Lower leg skin (tissue), 4 donors: ENCODE measurements around the gene RHOC. TPM values are rescaled to one million over a fixed set of nuclear protein-coding genes. Genes with fewer than 3 reads are reported as not detected.

ENCODE experiments used
- DNase-seq, 2 donors: peaks; one replicate each; pipeline ENCODE4 v3.0.0-alpha.2; 2019; ENCODE audit warnings: low spot score in 2 of 2
- H3K4me3 ChIP-seq: fragments of 200-600 bp; sonication (generic); 2 replicates; pipeline ENCODE4 v1.5.1; 2017; ENCODE audit warnings: mild to moderate bottlenecking, low read depth; ENCODE audit not compliant: poor library complexity, severe bottlenecking
- CTCF ChIP-seq, 3 donors: fragments of 450-650 bp; IDR thresholded peaks; one replicate each; pipeline ENCODE4 v1.5.1; 2016; ENCODE audit warnings: antibody characterized with exemption in 3 of 3, mild to moderate bottlenecking in 3 of 3, moderate library complexity in 2 of 3
- POLR2A ChIP-seq, 2 donors: fragments of 450-650 bp; IDR thresholded peaks; one replicate each; pipeline ENCODE4 v1.6.1; 2016 to 2017; ENCODE audit warnings: antibody characterized with exemption in 2 of 2, mild to moderate bottlenecking in 1 of 2, moderate library complexity in 1 of 2
- WGBS, 2 donors: methylation state at CpG; one replicate each; pipeline ENCODE4 v1.1.5; 2018; 5-methylcytosine and 5-hydroxymethylcytosine counted together
- intact Hi-C: fragments of 100-400 bp; cut with DNase I; formaldehyde crosslinking; loops from one replicate; pipeline ENCODE4 v1.15.0; 2023; ENCODE audit warnings: low total_unique reads
- total RNA-seq, 4 donors: library from RNA; depleted of rRNA; stranded (reverse); fragments of >200 nt; gene quantifications; one replicate each; pipeline ENCODE4 v1.1.0, GENCODE V29; 2016

RHOC gene
- total RNA-seq, 4 donors from 2014 or later: 133 to 214 (median 184) TPM

DNA sequence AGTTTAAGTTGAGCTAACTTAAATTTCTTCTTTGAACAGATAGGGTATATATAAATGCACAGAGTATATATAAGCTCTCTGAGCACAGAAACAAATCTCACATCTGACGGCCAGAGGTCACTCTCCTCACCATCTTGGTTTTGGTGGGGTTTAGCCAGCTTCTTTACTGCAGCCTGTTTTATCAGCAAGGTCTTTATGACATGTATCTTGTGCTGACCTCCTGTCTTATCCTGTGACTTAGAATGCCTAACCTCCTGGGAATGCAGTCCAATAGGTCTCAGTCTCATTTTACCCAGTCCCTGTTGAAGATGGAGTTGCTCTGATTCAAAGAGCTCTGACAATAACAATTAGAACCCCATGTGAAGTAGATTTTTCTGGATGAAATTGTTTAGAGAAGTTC is 34.1 kb downstream of the RHOC start:
- H3K4me3 ChIP-seq: no peak overlapping the region
- TF ChIP-seq POLR2A (IDR thresholded peaks at IDR 0.05): no peak
- TF ChIP-seq CTCF (IDR thresholded peaks at IDR 0.05): no peak
- no peak for DNase-seq
- intact Hi-C loops: no loop called here
- 87 to 93% methylated on average over 1 of the region's 1 CpG for WGBS, 2 donors

- intact Hi-C loops: no loop called here
- DNase-seq: no peak
- no peak for TF ChIP-seq CTCF (IDR thresholded peaks at IDR 0.05)
- TF ChIP-seq POLR2A (IDR thresholded peaks at IDR 0.05): no peak
- 69 to 73% methylated on average over 2 of the region's 2 CpGs for WGBS, 2 donors
- no peak overlapping the region for H3K4me3 ChIP-seq
Observed at GRCh38 chr1:112672009-112672408, 34.9 kb downstream of the RHOC start.

DNA sequence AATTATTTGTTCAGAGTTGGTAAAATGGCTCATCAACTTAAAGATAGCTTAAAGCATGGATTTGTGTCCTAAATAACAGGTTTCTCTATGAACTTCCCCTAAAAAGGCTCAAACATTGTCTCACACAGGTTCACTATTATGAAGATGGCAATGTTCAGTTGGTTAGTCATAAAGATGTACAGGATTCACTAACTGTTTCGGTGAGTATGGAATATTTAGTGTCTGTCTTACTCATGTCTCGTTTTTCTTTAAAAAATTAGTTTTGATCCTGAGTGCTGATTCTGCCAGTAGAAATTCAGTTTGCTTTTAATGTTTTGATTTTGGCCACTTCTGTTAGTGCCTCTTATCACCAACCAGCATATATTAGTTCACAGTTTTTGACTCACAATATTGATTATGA is 40.0 kb downstream of the RHOC start:
- WGBS, 2 donors: 95 to 98% methylated on average over 2 of the region's 2 CpGs
- intact Hi-C loops: no loop called here

DNA sequence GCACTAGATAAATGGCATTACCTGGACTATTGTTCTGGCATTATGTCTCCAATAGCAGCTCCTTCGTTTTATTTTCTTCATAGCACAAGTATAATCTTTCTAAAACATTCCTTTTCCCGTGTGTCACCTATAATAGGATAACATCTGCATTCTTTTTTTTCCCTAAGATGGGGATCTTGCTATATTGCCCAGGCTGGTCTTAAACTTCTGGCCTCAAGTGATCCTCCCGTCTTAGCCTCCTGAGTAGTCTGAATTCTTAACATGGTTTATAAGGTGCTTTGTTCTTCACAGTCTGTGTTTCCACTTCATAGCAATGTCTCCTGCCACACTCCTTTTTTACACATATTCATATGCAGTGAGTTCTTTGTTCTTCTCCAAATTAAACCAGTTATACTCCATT is 41.1 kb downstream of the RHOC start:
- intact Hi-C loops: no loop called here
- TF ChIP-seq POLR2A (IDR thresholded peaks at IDR 0.05) (no peak), CTCF (IDR thresholded peaks at IDR 0.05) (no peak)
- no peak overlapping the region for H3K4me3 ChIP-seq
- no peak for DNase-seq
- 89 to 98% methylated on average over 3 of the region's 3 CpGs for WGBS, 2 donors

More for the DNA sequence above, 40.0 kb downstream of the RHOC start:
- no peak for DNase-seq
- no peak for TF ChIP-seq POLR2A (IDR thresholded peaks at IDR 0.05)
- no peak for TF ChIP-seq CTCF (IDR thresholded peaks at IDR 0.05)
- no peak overlapping the region for H3K4me3 ChIP-seq

DNA sequence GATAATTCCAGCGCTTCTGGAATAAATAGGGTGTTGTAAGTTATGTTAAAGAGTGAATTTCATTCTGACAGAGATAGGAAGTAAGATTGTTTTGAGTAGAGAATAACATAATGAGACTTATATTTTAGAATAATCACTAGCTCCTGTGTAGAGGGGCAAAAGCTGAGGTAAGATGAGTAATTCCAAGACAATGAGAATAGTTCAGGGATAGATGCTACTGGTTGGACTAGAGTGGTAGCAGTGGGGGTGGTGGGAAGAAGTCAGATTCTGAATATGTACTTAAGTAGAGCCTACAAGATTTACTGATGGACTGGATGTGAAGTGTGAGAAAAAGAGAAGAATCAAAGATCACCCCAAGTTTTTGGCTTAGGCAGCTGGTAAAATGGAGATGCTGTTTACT is 55.7 kb downstream of the RHOC start:
- WGBS, 2 donors: 98 to 100% methylated on average over 1 of the region's 1 CpG
- TF ChIP-seq CTCF (IDR thresholded peaks at IDR 0.05) (no peak), POLR2A (IDR thresholded peaks at IDR 0.05) (no peak)
- H3K4me3 ChIP-seq: no peak overlapping the region
- intact Hi-C loops: no loop called here
- no peak for DNase-seq

Other genes starting within 250 kb of the RHOC start
- gene WNT2B, start 198.2 kb downstream of the RHOC start, total RNA-seq: 10 to 100 TPM; 20.2 to 37.7 (median 23.4) TPM
- gene ST7L, start 88.0 kb downstream of the RHOC start, total RNA-seq: 10 to 100 TPM; 13.8 to 25.2 (median 24.4) TPM
- 100 to 1,000 TPM; 110 to 170 (median 144) TPM for gene CAPZA1, start 87.3 kb downstream of the RHOC start, total RNA-seq
- 100 to 1,000 TPM in 1 of 4 donors, 10 to 100 TPM in 3; 46.2 to 105 (median 56.8) TPM for gene MOV10, start 32.5 kb downstream of the RHOC start, total RNA-seq
- 10 to 100 TPM; 11.9 to 16.5 (median 13.9) TPM for gene PPM1J, start 8.2 kb upstream of the RHOC start, total RNA-seq
- 10 to 100 TPM; 17.9 to 38.9 (median 31.1) TPM for gene SLC16A1, start 249.1 kb upstream of the RHOC start, total RNA-seq